HUES6 (cell line): ENCODE measurements around the gene GRK5.

Experiments used
- H3K27ac ChIP-seq: 2 replicates; pipeline ENCODE4 v1.7.0; 2013; ENCODE audit warnings: low read depth, mild to moderate bottlenecking, low read length, inconsistent platforms
- H3K27me3 ChIP-seq: 2 replicates; pipeline ENCODE4 v1.6.1; 2013; ENCODE audit warnings: low read length; ENCODE audit not compliant: control insufficient read depth, insufficient read depth
- H3K36me3 ChIP-seq: 2 replicates; pipeline ENCODE4 v1.6.1; 2013; ENCODE audit warnings: low read length; ENCODE audit not compliant: control insufficient read depth, insufficient read depth
- H3K4me1 ChIP-seq: 2 replicates; pipeline ENCODE4 v1.6.1; 2013; ENCODE audit warnings: low read length; ENCODE audit not compliant: control insufficient read depth, insufficient read depth
- H3K4me3 ChIP-seq: 2 replicates; pipeline ENCODE4 v1.5.1; 2013; ENCODE audit warnings: low read depth, low read length
- H3K9ac ChIP-seq: one replicate; pipeline ENCODE4 v1.6.1; 2013; ENCODE audit warnings: mild to moderate bottlenecking, low read length
- H3K9me3 ChIP-seq: 2 replicates; pipeline ENCODE4 v1.6.1; 2013; ENCODE audit warnings: low read depth, low read length; ENCODE audit not compliant: control insufficient read depth, insufficient read depth

GRK5 gene

DNA sequence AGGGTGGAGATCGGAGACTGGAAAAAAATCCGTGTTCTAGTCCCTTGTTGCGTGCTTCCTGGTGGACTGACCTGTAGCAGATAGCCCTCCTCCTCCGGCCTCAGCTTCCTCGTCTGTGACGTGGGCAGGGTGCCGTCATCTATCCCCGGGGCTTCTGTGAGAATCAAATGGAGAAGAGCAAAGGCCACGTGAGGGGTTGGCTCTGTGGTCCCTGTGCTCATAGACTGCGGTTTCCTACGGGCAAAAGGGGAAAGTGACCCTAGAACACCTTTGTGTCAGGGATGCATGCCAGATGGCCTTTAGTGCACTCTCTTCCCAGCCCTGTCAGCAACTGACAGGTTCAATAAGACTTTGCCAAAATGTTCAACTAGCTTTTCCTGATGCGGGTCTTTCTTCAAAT, 33.7 kb downstream of the GRK5 start:
- H3K27ac ChIP-seq, result no peak overlapping the region
- H3K36me3 ChIP-seq, result no peaks in the 10 kb centered on the region
- no peaks in the 10 kb centered on the region for H3K27me3 ChIP-seq

DNA sequence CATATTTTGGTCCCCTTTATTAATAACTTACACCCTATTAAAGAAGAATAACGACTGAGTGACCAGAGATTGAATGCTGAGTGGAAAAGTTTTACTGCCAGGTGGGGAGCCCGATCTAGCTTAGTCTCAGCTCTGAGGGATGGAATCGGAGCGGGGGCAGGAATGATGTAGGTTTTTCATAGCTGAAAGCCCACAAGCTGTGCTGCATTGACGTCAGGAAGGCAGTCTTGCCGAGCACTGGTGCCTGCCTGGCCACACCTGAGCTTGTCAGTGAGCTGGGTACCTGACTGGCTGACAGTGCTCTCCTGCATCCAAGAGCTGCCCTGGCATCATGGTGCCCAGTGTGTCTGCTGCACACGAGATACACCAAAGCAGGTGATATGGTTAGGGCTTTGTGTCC, 34.8 kb downstream of the GRK5 start:
- Histone ChIP-seq H3K27me3 (no peaks in the 10 kb centered on the region), H3K9me3 (no peaks in the 10 kb centered on the region), H3K4me1 (peaks cover 26% of the 10 kb centered on the region), H3K4me3 (no peak overlapping the region), H3K36me3 (no peaks in the 10 kb centered on the region), H3K27ac (no peak overlapping the region), H3K9ac (no peak overlapping the region)

More for the DNA sequence above, 33.7 kb downstream of the GRK5 start:
- no peaks in the 10 kb centered on the region for H3K9me3 ChIP-seq
- no peak overlapping the region for H3K9ac ChIP-seq
- H3K4me1 ChIP-seq, result peaks cover 27% of the 10 kb centered on the region
- H3K4me3 ChIP-seq, result no peak overlapping the region

DNA sequence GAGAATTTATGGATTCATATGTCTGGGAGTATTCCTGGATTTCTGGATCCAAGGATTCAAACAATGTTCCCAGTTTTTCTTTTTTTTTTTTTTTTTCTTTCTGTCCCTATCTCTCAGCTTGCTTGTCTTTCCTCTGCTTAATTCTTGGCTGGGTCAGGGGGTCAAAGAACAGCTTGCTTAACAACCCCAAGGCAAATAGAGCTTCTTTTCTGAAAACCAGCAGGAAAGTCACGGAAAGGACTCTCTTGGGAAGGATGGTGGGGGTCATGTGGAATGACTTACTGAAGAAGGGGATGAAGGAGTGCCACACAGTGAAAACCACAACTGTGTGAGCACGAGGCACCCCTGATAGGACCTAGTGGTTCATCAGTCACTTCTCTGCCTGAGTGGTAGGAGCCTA, 36.1 kb downstream of the GRK5 start:
- no peaks in the 10 kb centered on the region for H3K9me3 ChIP-seq
- no peaks in the 10 kb centered on the region for H3K36me3 ChIP-seq
- H3K4me3 ChIP-seq, result no peak overlapping the region
- H3K27ac ChIP-seq, result no peak overlapping the region
- H3K27me3 ChIP-seq, result no peaks in the 10 kb centered on the region
- H3K9ac ChIP-seq, result no peak overlapping the region
- H3K4me1 ChIP-seq, result peaks cover 15% of the 10 kb centered on the region

DNA sequence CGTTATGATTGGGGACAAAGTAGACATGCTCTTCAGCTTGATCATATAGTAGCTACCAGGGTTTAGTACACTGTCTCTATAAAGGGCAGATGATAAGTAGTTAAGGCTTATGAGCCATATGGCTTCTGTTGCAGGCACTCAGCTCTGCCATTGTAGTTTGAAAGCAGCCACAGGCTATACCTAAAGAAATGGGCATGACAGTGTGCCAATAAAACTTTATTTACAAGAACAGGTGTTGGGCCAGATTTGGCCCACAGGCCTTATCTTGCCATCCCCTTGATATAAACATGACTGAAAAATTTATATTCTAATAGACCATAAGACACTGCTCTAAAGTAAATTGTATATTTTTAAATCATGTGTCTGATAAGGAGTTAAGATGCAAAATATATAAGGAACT, 36.6 kb downstream of the GRK5 start:
- peaks cover 15% of the 10 kb centered on the region for H3K4me1 ChIP-seq
- H3K9me3 ChIP-seq, result no peaks in the 10 kb centered on the region
- no peaks in the 10 kb centered on the region for H3K27me3 ChIP-seq
- H3K9ac ChIP-seq, result no peak overlapping the region
- no peak overlapping the region for H3K27ac ChIP-seq
- H3K4me3 ChIP-seq, result no peak overlapping the region
- H3K36me3 ChIP-seq, result no peaks in the 10 kb centered on the region

DNA sequence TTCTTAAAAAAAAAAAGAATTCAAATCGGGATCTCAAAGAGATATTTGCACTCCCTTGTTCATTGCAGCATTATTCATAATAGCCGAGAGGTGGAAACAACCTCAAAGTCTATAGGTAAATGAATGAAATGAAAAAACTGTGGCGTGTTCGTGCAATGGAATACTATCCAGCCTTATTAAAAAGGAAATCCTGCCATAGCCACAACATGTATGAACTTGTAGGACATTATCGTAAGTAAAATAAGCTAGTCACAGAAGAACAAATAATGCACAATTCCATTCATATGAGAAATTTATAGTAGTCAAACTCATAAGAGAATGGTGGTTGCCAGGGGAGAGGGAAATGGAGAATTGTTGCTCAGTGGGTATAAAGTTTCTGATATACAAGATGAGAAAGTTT, 37.9 kb downstream of the GRK5 start:
- no peak overlapping the region for H3K4me3 ChIP-seq
- H3K9ac ChIP-seq, result no peak overlapping the region
- H3K36me3 ChIP-seq, result no peaks in the 10 kb centered on the region
- H3K27ac ChIP-seq, result no peak overlapping the region
- H3K4me1 ChIP-seq, result peaks cover 15% of the 10 kb centered on the region
- no peaks in the 10 kb centered on the region for H3K9me3 ChIP-seq
- H3K27me3 ChIP-seq, result no peaks in the 10 kb centered on the region

DNA sequence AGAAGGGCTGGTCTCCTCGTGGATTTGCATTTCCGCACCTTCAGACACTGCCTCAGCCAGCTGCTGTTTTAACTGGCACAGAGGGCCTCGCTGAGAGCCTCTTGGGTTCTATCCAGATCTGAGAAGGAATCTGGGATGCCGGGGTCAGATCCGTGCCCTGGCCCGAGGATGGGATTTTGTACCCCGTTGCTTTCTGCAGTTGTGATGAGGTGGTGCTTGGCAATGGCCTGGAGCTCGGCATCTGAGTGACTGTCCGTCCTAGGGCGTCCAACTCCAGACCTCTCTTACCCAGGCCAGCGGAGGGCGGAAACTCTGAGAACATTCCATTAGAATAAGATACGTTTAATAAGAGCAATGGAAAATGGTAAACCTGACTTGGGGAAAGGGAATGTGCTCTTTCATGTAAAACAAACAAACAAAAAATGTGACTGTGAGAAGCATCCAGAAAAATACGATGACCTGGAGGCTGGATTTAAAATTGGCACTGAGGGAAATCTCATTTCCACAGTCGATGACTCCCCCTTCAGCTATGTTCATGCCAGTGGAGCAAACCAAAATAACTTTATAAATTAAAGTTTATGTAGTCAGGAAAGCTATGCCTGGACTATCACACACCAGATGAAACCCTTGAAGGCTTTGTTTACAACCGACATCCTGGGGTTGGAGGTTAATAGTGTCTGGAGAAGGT, 39.6 kb downstream of the GRK5 start:
- Histone ChIP-seq H3K4me1 (peaks cover 17% of the 10 kb centered on the region), H3K4me3 (no peak overlapping the region), H3K9me3 (no peaks in the 10 kb centered on the region), H3K27ac (no peak overlapping the region), H3K9ac (no peak overlapping the region), H3K27me3 (0 out of 2 replicates have a peak, but pooled peaks cover 5% of the 10 kb centered on the region), H3K36me3 (no peaks in the 10 kb centered on the region)

DNA sequence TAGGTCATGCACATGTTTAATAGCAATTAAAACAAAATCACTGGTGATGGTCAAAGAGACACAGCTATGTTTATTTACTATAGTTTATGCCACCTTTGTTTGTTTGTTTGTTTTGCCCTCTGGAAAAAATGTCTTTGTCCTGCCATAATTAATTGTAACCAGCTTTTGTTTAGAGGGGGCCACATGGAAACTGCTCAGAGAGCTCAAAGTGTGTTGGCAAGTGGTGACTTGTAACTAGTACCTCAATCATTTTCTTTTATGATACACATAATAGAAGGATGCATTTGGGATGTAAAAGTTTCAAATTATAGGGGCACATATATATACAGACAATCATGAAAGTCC, 40.2 kb downstream of the GRK5 start:
- H3K9me3 ChIP-seq, result no peaks in the 10 kb centered on the region
- peaks cover 14% of the 10 kb centered on the region for H3K4me1 ChIP-seq
- no peak overlapping the region for H3K27ac ChIP-seq
- no peak overlapping the region for H3K9ac ChIP-seq
- H3K36me3 ChIP-seq, result no peaks in the 10 kb centered on the region
- H3K27me3 ChIP-seq, result peaks cover 10% of the 10 kb centered on the region; the same call in 1 of the 2 replicates
- no peak overlapping the region for H3K4me3 ChIP-seq

DNA sequence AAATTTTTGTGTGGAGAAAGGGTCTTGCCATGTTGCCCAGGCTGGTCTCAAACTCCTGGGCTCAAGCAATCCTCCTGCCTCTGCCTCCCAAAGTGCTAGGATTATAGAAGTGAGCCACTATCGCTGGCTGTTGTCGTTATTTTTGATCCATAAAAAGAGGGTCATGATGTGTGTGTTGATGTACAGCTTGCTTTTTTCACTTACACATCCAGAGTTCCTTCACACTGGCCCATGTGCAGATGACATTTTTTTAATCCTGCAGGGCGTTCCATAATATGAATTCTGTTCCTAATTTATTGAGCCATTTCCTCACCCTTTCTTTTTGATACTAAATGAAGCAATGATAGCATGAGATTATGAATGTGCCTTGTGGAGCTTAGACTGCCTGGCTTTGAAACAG, 40.8 kb downstream of the GRK5 start:
- H3K4me3 ChIP-seq, result no peak overlapping the region
- H3K9ac ChIP-seq, result no peak overlapping the region
- peaks cover 16% of the 10 kb centered on the region; the same call in 1 of the 2 replicates for H3K27me3 ChIP-seq
- no peaks in the 10 kb centered on the region for H3K9me3 ChIP-seq
- H3K27ac ChIP-seq, result no peak overlapping the region
- H3K4me1 ChIP-seq, result peaks cover 18% of the 10 kb centered on the region
- H3K36me3 ChIP-seq, result no peaks in the 10 kb centered on the region

DNA sequence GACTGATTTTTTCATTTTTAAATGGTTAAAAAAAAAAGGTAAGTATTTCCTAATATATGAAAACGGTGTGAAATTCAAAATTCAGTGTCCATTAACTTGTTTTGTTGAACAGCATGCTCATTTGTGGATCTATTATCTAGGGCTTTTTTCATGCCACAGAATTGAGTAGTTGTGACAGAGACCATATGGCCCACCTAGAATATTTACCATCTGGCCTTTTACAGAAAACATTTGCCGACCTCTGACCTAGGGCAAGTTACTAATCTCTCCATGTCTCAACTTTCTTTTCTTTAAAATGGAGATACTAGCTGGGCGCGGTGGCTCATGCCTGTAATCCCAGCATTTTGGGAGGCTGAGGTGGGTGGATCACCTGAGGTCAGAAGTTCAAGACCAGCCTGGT, 41.3 kb downstream of the GRK5 start:
- H3K4me1 ChIP-seq, result peaks cover 23% of the 10 kb centered on the region
- H3K27ac ChIP-seq, result no peak overlapping the region
- no peak overlapping the region for H3K9ac ChIP-seq
- no peaks in the 10 kb centered on the region for H3K9me3 ChIP-seq
- H3K4me3 ChIP-seq, result no peak overlapping the region
- H3K36me3 ChIP-seq, result no peaks in the 10 kb centered on the region
- peaks cover 16% of the 10 kb centered on the region; the same call in 1 of the 2 replicates for H3K27me3 ChIP-seq

DNA sequence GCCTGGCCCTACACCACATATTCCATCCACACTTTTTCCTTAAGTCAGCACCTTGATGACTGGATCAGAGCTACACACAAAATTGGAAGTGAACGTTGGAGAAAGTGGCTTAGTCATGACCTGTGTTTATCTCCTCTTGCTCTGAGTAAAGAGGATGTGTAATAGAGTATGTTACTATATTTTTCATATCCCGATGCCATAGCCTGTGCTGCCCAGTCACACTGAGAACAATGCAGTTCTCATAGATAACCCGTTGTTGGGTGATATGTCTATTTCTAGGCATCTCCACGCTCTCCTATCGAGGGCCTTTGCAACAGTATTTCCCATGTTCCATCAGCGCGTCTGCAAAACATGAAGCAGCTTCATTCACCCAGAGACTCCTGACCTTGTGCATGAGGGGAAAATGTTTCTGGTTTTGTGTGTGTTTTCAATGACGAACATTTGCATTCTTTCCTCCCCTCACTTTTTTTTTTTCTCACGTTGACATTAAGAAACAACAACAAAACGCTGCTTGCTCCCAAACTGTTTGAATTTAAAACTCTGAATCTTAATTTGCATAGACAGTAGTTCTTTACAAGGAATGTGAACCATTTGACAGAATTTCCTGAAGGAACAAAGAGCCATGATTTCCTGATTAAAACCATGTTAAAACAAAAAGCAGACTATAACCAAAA, 43.4 kb downstream of the GRK5 start:
- Histone ChIP-seq H3K9me3 (no peaks in the 10 kb centered on the region), H3K4me1 (peaks cover 43% of the 10 kb centered on the region), H3K36me3 (no peaks in the 10 kb centered on the region), H3K9ac (no peak overlapping the region), H3K4me3 (no peak overlapping the region), H3K27me3 (peaks cover 16% of the 10 kb centered on the region; the same call in 1 of the 2 replicates), H3K27ac (no peak overlapping the region)

DNA sequence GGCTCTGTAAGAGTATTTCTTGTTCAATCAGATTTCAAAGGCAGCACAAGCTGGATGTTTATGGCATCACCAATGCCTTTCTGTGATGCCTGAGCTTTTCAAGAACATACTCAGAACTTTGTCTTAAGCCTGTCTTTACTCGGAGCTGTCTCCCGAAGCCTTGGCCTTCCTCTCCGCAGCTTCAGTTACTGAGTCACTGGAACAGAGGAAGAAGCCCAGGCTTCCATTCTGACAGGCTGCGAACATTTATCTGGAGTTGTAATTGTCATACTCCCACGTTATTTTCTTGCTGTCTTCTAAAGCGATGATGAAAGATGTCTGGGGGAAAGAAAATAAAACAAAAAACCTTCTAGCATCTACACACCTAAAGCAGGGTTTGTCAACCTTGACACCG, 43.9 kb downstream of the GRK5 start:
- Histone ChIP-seq H3K36me3 (no peaks in the 10 kb centered on the region), H3K4me3 (no peak overlapping the region), H3K9me3 (no peaks in the 10 kb centered on the region), H3K4me1 (peaks cover 46% of the 10 kb centered on the region), H3K9ac (no peak overlapping the region), H3K27ac (no peak overlapping the region), H3K27me3 (peaks cover 16% of the 10 kb centered on the region; the same call in 1 of the 2 replicates)
